ENCODE measurements around the gene CMPK2.

- no peak for TF ChIP-seq CTCF (IDR thresholded peaks at IDR 0.05)
- no peak for TF ChIP-seq POLR2A (IDR thresholded peaks at IDR 0.05)
Observed at GRCh38 chr2:6845312-6845711, 20.4 kb downstream of the CMPK2 start.
